Measurements from ENCODE around the gene PRKAR1B.

GRCh38 chr7:664997-665735 is 61.9 kb downstream of the PRKAR1B start:
- no peak for TF ChIP-seq CTCF (conservative IDR thresholded peaks at IDR 0.05 in 1 of 2, IDR thresholded peaks at IDR 0.05 in 1 of 2; ENCODE audit: extremely low read depth in 1 of 2, insufficient read depth in 1 of 2, low read depth in 1 of 2, low read length in 2 of 2)
- TF ChIP-seq EZH2 (IDR thresholded peaks at IDR 0.05; ENCODE audit: borderline replicate concordance, low read length), result no peak

Data from mammary epithelial cell (primary cell).